ENCODE results near the gene PTPRE. TPM values are rescaled to one million over a fixed set of nuclear protein-coding genes. Genes with fewer than 3 reads are reported as not detected.

The PTPRE gene
- total RNA-seq, 4 donors from 2014 or later: 10.2 to 46.8 (median 28.8) TPM

DNA sequence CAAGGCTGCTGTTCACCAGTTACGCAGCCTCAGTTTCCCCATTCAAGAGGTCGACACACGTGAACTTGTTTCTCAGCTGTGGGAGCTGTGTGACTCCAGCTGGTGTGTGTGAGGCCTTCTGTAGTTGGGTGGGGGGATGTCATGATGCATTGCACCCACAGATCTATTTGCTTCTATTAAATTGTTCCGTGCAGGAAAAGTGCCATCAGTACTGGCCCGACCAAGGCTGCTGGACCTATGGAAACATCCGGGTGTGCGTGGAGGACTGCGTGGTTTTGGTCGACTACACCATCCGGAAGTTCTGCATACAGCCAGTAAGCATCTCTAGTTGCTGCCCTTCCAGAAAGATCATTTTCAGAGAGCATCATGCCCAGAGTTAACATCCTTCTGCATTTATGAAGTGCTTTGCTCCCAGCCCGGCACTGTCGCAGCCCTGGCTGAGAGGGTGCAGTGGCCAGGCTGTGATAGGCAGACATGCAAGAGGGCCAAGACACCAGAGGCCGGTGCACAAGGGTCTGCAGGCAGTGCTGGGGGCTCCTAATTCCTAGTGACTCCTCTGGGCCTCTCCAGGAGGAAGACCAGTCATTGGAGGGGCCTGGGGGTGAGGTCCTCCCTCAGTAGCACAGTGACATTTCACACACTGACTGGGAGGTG, 159.1 kb downstream of the PTPRE start:
- no peaks in the 10 kb centered on the region for H3K27me3 ChIP-seq
- WGBS: 95% methylated on average over 13 of the region's 13 CpGs
- peaks cover 46% of the 10 kb centered on the region for H3K36me3 ChIP-seq
- TF ChIP-seq EP300 (IDR thresholded peaks at IDR 0.05): no peak
- TF ChIP-seq, protein P1, sequence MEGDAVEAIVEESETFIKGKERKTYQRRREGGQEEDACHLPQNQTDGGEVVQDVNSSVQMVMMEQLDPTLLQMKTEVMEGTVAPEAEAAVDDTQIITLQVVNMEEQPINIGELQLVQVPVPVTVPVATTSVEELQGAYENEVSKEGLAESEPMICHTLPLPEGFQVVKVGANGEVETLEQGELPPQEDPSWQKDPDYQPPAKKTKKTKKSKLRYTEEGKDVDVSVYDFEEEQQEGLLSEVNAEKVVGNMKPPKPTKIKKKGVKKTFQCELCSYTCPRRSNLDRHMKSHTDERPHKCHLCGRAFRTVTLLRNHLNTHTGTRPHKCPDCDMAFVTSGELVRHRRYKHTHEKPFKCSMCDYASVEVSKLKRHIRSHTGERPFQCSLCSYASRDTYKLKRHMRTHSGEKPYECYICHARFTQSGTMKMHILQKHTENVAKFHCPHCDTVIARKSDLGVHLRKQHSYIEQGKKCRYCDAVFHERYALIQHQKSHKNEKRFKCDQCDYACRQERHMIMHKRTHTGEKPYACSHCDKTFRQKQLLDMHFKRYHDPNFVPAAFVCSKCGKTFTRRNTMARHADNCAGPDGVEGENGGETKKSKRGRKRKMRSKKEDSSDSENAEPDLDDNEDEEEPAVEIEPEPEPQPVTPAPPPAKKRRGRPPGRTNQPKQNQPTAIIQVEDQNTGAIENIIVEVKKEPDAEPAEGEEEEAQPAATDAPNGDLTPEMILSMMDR (IDR thresholded peaks at IDR 0.05): no peak
- TF ChIP-seq POLR2A (IDR thresholded peaks at IDR 0.05): no peak
- TF ChIP-seq POLR2AphosphoS5 (IDR thresholded peaks at IDR 0.05): no peak
- H3K4me1 ChIP-seq: peaks cover 38% of the 10 kb centered on the region
- H3K4me3 ChIP-seq: no peak overlapping the region
- H3K27ac ChIP-seq: no peak overlapping the region
- no peaks in the 10 kb centered on the region for H3K9me3 ChIP-seq
- peak in 1 of 2 donors; percentile 72 for DNase-seq (ENCODE audit: low spot score in 2 of 2)

DNA sequence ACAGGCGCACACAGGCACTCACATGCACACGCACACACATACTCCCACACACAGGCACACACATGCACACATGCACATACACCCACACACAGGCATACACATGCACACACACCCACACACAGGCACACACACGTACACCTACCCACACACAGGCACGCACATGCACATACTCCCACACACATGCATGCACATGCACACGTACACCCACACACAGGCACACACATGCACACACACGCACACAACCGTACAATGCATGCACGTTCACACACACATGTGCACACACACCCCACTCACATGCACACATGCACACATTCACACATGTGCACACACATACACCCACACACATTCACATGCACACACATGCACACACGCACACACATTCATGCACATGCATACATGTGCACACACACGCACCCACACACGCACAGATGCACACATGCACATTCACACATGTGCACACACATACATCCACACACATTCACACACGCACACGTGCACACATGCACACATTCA, 160.0 kb downstream of the PTPRE start:
- Histone ChIP-seq H3K27me3 (no peaks in the 10 kb centered on the region), H3K9me3 (no peaks in the 10 kb centered on the region), H3K4me1 (peaks cover 38% of the 10 kb centered on the region), H3K36me3 (peaks cover 55% of the 10 kb centered on the region), H3K27ac (no peak overlapping the region), H3K4me3 (no peak overlapping the region)
- 89% methylated on average over 13 of the region's 13 CpGs for WGBS
- peak in 1 of 2 donors; percentile 54 for DNase-seq (ENCODE audit: low spot score in 2 of 2)
- TF ChIP-seq, protein P1 (IDR thresholded peaks at IDR 0.05): no peak
- TF ChIP-seq EP300 (IDR thresholded peaks at IDR 0.05) (no peak), POLR2A (IDR thresholded peaks at IDR 0.05) (no peak), POLR2AphosphoS5 (IDR thresholded peaks at IDR 0.05) (no peak)

GRCh38 chr10:128067691-128068397, 160.9 kb downstream of the PTPRE start:
- no peaks in the 10 kb centered on the region for H3K9me3 ChIP-seq
- peak; percentile 57 to 77 for DNase-seq (ENCODE audit: low spot score in 2 of 2)
- TF ChIP-seq POLR2AphosphoS5 (IDR thresholded peaks at IDR 0.05) (no peak), EP300 (IDR thresholded peaks at IDR 0.05) (no peak), POLR2A (IDR thresholded peaks at IDR 0.05) (no peak)
- TF ChIP-seq, protein P1 (IDR thresholded peaks at IDR 0.05): no peak
- 86% methylated on average over 14 of the region's 25 CpGs for WGBS
- H3K36me3 ChIP-seq: peaks cover 63% of the 10 kb centered on the region
- H3K4me3 ChIP-seq: no peak overlapping the region
- H3K27ac ChIP-seq: no peak overlapping the region
- H3K4me1 ChIP-seq: peaks cover 37% of the 10 kb centered on the region
- H3K27me3 ChIP-seq: no peaks in the 10 kb centered on the region

GRCh38 chr10:128068398-128069285, 161.7 kb downstream of the PTPRE start:
- no peaks in the 10 kb centered on the region for H3K27me3 ChIP-seq
- TF ChIP-seq EP300 (IDR thresholded peaks at IDR 0.05) (no peak), POLR2A (IDR thresholded peaks at IDR 0.05) (no peak), POLR2AphosphoS5 (IDR thresholded peaks at IDR 0.05) (no peak)
- TF ChIP-seq, protein P1 (IDR thresholded peaks at IDR 0.05): no peak
- H3K27ac ChIP-seq: no peak overlapping the region
- H3K4me3 ChIP-seq: no peak overlapping the region
- peaks cover 71% of the 10 kb centered on the region for H3K36me3 ChIP-seq
- peaks cover 30% of the 10 kb centered on the region for H3K4me1 ChIP-seq
- no peaks in the 10 kb centered on the region for H3K9me3 ChIP-seq
- WGBS: 93% methylated on average over 14 of the region's 19 CpGs
- DNase-seq (ENCODE audit: low spot score in 2 of 2): peak; percentile 50 to 57
